Activated T-cell treated with anti-CD3 and anti-CD28 coated beads for 1 hour (primary cell): ENCODE data around the gene BEGAIN.
"Not testable (repeated sequence)": the region's sequence is repeated elsewhere in the genome, so short reads cannot be mapped to it uniquely, and the experiment has no call there.

Experiments
- DNase-seq: peaks from one replicate; pipeline ENCODE4 v3.0.0-alpha.2; 2020; ENCODE audit warnings: low read depth

BEGAIN gene

GRCh38 chr14:100523131-100523842 lies 63.9 kb downstream of the BEGAIN start:
- no peak for DNase-seq

- no peak for DNase-seq
Measured at GRCh38 chr14:100522616-100523099, 64.6 kb downstream of the BEGAIN start.

- not testable (repeated sequence) for DNase-seq
Measured at GRCh38 chr14:100506053-100506452, 81.2 kb downstream of the BEGAIN start.

GRCh38 chr14:100504372-100505078 lies 82.7 kb downstream of the BEGAIN start:
- DNase-seq: no peak

- DNase-seq: no peak
Measured at GRCh38 chr14:100503251-100503650, 84.0 kb downstream of the BEGAIN start.

GRCh38 chr14:100502622-100503220 lies 84.5 kb downstream of the BEGAIN start:
- no peak for DNase-seq

- DNase-seq: no peak
Measured at GRCh38 chr14:100500128-100500527, 87.1 kb downstream of the BEGAIN start.

- no peak for DNase-seq
Measured at GRCh38 chr14:100498068-100498467, 89.1 kb downstream of the BEGAIN start.

- DNase-seq: no peak
Measured at GRCh38 chr14:100495917-100496316, 91.3 kb downstream of the BEGAIN start.

- DNase-seq: no peak
Measured at GRCh38 chr14:100494645-100495044, 92.6 kb downstream of the BEGAIN start.

GRCh38 chr14:100490252-100490651 lies 97.0 kb downstream of the BEGAIN start:
- no peak for DNase-seq

GRCh38 chr14:100488057-100488456 lies 99.2 kb downstream of the BEGAIN start:
- DNase-seq: no peak

GRCh38 chr14:100487304-100487703 lies 99.9 kb downstream of the BEGAIN start:
- no peak for DNase-seq
